NCI-H2081 (cell line): ENCODE data around the gene MAGI1.

Source experiments
- DNase-seq, 2 experiments: peaks; one replicate each; lab custom pipeline; 2025; lab: John Stamatoyannopoulos, UW

The MAGI1 gene

DNA sequence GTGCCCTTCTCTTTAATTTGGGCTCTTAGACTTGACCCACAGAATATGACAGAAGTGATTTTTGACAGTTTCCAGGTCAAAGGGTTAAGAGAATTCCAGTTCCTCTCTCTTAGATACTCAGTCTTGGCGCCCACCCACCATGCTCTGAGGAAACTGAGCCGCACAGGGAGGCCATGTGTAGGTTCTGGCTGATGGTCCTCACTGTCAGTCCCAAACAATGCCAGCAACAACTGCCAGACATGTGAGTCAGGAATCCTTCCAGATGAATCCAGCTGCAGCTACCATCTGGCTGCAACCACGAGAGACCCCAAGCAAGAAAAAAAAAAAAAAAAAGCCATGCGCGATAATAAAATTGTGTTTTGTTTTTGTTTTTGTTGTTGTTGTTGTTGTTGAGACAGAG is 326.6 kb downstream of the MAGI1 start:
- DNase-seq, result no peak

DNA sequence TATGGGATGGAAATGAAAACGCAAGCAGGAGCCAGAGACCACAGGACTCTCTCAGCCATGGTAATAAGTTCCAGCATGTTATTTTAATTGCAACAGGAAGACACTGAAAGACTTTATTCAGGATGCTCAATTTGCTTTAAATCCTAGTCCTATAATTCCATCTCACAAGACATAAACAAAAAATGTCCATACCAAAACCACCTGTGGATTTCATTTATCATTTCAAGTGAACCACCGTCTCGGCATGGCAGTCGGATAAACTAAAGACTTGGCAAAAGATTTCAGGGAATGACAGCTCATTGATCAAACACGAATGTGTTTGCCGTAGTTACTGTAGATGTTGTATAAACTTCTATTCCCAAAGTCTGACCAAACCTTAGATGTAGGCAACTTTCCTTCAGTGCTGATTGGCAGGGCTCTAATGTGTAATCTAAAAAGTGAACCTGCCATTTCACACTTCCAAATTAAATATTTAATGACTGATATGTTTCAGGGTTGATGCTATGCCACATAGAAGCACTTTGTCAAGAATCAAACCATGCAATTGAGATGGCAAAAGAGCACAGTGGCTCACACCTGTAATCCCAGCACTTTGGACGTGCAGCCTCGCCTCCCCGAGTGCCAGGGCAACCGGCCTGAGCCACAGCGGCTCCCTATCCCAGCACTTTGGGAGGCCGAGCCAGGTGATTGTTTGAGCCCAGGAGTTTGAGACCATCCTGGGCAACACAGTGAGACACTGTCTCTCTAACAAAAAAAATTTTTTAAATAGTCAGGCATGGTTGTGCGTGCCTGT is 331.7 kb downstream of the MAGI1 start:
- no peak for DNase-seq

- DNase-seq, result no peak
Measured at GRCh38 chr3:65706301-65706700, 332.4 kb downstream of the MAGI1 start.

DNA sequence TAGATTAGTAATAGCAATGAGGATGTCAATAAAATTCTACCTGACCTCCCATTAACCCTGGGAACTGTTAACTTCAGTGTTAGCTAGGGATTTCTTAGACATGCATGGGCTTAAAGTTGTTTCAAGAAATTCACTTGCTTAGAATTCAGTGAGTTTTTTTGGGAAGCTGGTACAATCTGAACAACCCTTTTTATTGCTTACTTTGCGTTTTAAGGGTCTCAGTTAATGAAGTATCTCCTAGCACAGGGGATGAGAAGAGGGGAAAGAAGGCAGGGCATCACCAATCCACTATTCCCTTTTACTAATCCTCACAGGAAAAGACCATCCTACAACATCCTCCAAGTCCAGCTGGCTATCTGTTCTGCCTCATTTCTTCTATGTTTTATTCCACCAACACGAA is 334.9 kb downstream of the MAGI1 start:
- DNase-seq, result no peak

- DNase-seq, result no peak
Measured at GRCh38 chr3:65703026-65703425, 335.7 kb downstream of the MAGI1 start.

DNA sequence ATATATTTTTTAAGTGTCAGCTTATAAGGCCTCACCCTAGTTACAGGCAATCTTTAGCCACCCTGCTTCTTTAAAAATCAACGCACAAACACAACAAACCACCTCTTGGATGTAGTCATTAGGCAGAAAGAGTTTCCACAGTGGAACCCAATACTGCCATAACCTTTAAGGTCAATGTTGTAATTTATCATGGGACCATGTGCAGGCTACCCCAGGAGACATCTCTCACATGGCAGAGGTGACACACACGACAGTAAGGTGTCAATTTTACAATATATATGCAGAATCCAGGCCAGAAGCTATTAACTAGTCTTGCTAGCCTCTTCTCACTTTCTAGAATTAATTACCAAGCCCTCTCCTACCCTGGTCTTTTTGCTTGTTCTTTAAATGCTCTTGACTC is 336.5 kb downstream of the MAGI1 start:
- no peak for DNase-seq

DNA sequence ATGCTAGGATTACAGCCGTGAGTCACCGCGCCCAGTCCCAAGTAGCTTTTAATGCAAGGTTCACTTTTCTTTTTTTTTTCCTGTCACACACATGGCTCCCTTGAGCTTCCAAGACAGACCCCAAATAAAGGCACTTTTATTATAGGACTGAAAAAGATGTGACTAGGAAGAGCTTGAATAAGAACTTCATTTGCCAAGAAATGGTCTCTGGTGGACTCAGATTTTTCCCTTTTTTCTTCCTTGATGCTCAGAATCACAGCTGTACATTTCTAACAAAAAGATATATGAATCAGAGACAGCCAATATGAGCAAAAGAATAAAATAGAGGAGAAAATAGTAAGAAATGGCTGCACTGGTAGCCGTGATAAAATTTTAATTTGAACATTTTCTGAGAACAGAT is 337.2 kb downstream of the MAGI1 start:
- DNase-seq, result no peak

- no peak for DNase-seq
Measured at GRCh38 chr3:65689436-65689835, 349.3 kb downstream of the MAGI1 start.

DNA sequence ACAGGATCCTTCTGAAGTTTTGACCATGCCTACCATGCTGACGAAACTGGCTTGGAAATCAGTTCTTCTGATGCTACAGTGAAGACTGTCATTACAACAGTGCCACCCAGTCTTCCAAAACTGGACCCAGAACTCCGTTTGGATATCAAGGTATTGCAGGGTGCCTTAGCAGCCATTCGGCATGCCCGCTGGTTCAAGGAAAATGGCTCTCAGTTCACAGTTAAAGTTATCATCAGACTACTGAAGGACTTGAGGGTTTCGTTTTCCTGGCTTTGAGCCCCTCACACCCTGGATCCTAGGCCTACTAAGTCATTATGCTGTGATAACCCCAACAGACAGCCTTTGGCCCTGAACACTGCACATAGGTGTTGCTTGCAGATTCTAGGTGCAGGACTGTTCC is 351.0 kb downstream of the MAGI1 start:
- DNase-seq, result no peak

DNA sequence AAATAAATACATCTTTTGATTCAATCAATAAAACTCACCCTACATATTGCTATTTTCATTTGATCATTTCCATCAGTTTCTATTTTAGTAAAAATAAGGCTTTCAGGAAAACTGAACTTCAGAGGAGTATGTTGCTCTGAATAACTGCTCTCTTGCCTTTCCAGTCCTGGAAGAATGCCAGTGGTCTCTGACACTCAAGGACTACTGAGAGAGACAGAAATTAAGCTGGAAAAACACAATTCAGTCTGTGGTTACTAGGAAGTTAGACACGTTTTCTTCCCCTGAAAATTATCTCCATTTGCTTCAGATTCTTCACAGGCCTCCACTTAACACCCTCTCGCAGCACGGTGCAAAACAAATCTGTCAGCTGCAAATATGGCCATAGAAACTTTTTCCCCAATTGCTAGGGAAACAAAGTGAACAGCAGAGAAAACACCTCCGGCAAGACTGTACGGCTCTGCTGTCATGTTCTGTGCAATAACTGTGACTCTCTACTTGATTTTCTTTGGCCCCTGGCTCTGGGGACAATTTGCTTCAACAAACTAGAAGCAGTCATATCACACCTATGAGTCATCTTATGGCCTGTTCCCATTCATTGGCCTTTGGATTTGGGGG is 353.0 kb downstream of the MAGI1 start:
- DNase-seq, result no peak

DNA sequence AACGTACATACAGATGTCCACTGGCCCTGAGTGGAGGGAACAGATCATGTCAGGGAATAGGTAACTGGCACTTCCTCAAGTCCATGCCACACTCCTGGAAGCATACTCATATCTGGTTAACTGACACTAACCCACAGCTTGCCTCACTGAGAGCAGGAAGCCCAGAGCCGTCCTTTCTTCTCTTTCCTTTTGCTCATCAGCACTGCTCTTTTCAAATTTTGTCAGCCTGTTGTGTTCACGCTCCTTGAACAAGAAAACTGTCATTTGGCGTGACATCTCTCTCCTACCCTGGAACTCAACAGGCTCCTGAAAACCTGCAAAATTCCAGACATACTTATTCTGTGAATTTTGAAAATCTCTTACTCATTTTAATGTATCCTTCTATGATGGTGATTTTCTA is 360.2 kb downstream of the MAGI1 start:
- DNase-seq, result no peak

GRCh38 chr3:65677486-65678010 is 361.2 kb downstream of the MAGI1 start:
- DNase-seq, result no peak

DNA sequence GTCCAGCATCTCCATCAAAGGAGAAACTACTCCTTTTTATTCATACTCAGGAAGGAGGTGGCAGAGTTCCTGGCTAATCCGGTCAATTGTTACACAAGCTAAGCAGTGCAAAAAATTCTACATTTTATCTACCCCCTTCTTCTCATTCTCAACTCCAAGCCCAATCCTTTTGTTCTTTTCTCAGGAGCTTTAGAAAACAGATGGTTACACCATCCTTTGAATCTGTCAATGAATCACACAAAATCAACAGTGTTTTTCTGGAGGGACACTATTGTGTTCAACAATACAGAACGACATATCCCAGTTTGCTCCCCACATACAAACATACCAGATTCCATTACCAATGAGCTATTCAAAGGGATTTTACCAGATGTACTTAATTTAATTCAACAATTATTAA is 362.1 kb downstream of the MAGI1 start:
- DNase-seq, result peak in 1 of 2 experiments; percentile 1

GRCh38 chr3:65675011-65675410 is 363.7 kb downstream of the MAGI1 start:
- DNase-seq, result no peak

- no peak for DNase-seq
Measured at GRCh38 chr3:65674226-65674625, 364.5 kb downstream of the MAGI1 start.

DNA sequence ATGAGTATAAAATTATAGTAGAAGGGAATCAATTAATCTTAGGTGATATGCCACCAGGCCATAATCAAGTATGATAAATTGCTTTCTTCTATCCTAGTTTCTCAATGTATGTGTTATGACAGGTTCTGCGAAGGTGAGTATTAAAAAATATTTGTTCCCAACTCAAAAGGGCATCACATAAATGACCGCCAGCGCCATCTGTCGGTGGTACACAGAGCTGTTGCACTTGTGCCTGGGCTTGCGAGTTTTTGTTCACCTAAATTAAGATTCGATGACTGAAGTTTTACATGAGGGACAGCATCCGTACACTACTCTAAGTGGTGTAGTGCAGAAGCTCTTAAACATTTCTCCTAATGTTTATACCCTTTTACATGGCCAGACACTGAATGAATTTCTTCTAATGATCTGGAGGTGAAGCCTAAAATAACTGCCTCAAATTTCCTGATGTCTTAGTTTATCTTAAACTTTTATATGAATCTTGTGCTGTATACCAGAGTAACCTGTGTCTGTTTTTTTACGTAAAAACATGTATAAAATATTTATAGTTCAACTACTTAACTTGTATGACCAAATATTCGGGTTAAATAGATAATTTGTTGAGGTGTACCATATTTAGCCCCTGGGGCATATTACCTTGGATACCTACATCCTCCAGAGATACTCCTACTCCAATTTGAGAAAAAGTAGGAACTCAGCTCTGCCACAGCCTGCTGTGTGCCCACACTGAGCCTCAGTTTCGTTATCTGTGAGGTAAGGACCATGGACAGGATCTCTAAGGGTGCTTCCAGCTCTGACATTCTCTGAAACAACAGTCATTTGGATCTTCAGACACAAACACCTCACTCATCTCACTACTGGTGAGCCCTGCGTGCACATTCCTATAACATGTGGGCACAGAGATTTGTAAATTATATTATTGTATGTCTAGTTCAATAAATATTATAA is 365.6 kb downstream of the MAGI1 start:
- peak; percentile 28 to 52 for DNase-seq

GRCh38 chr3:65672061-65672460 is 366.7 kb downstream of the MAGI1 start:
- no peak for DNase-seq

- DNase-seq, result no peak
Measured at GRCh38 chr3:65671004-65671403, 367.7 kb downstream of the MAGI1 start.

- DNase-seq, result no peak
Measured at GRCh38 chr3:65669163-65669875, 369.4 kb downstream of the MAGI1 start.

GRCh38 chr3:65667963-65668362 is 370.8 kb downstream of the MAGI1 start:
- DNase-seq, result no peak

GRCh38 chr3:65666448-65667091 is 372.1 kb downstream of the MAGI1 start:
- DNase-seq, result no peak
